Uterus (tissue), 4 donors: ENCODE measurements around the gene GPR151. TPM values are rescaled to one million over a fixed set of nuclear protein-coding genes. Genes with fewer than 3 reads are reported as not detected.
"Not testable (repeated sequence)": the region's sequence is repeated elsewhere in the genome, so short reads cannot be mapped to it uniquely, and the experiment has no call there.

Experiments used
- DNase-seq, 2 donors: peaks; one replicate each; pipeline ENCODE4 v3.0.0-alpha.2; 2019 to 2020
- H3K27ac ChIP-seq, 2 donors: fragments of 200-600 bp; sonication (generic); 1 replicate in 1 of 2; 2 replicates in 1 of 2; pipeline ENCODE4 v1.5.1; 2016 to 2018
- H3K27me3 ChIP-seq, 2 donors: fragments of 200-600 bp; sonication (generic); one replicate each; pipeline ENCODE4 v1.5.1; 2018 to 2019; ENCODE audit warnings: control low read depth in 1 of 2
- H3K36me3 ChIP-seq, 2 donors: fragments of 200-600 bp; sonication (generic); one replicate each; pipeline ENCODE4 v1.5.1; 2019; ENCODE audit warnings: control low read depth in 1 of 2
- H3K4me1 ChIP-seq, 2 donors: fragments of 200-600 bp; sonication (generic); one replicate each; pipeline ENCODE4 v1.5.1; 2018 to 2019; ENCODE audit warnings: control low read depth in 1 of 2
- H3K4me3 ChIP-seq, 2 donors: fragments of 200-600 bp; sonication (generic); 1 replicate in 1 of 2; 2 replicates in 1 of 2; pipeline ENCODE4 v1.5.1; 2018 to 2019; ENCODE audit warnings: mild to moderate bottlenecking in 1 of 2
- H3K9me3 ChIP-seq, 2 donors: fragments of 200-600 bp; sonication (generic); one replicate each; pipeline ENCODE4 v1.5.1; 2019; ENCODE audit warnings: control low read depth in 1 of 2
- CTCF ChIP-seq, 4 experiments: fragments of 200-600 bp in 2 of 4; fragments of 450-650 bp in 2 of 4; sonication (generic) in 2 of 4; IDR thresholded peaks; one replicate each; pipeline ENCODE4 v1.5.1; 2016 to 2019; ENCODE audit warnings: antibody characterized with exemption in 4 of 4, mild to moderate bottlenecking in 2 of 4, moderate library complexity in 1 of 4
- POLR2A ChIP-seq, 2 donors: fragments of 450-650 bp; IDR thresholded peaks; one replicate each; pipeline ENCODE4 v1.6.1; 2016; ENCODE audit warnings: antibody characterized with exemption in 2 of 2, mild to moderate bottlenecking in 1 of 2, moderate library complexity in 1 of 2
- intact Hi-C: fragments of 100-400 bp; cut with DNase I; formaldehyde crosslinking; loops from one replicate; pipeline ENCODE4 v1.15.1; 2023; ENCODE audit warnings: low total_unique reads
- total RNA-seq, 4 donors: library from RNA; depleted of rRNA in 3 of 4; stranded (reverse); fragments of >200 nt in 3 of 4; gene quantifications; one replicate each; pipeline versions ENCODE4 v1.1.0 to v1.2.4, GENCODE V29; 2014 to 2023
- donor health status: DM: yes; HTN: yes; CAD: no.

Gene GPR151
- total RNA-seq: not detected

GRCh38 chr5:146516151-146516475, at the start of gene GPR151:
Gene GPR151, minus strand, starts transcription at chr5:146516190. Its CDS starts 77 bp downstream, at chr5:146516113.
- intact Hi-C loops: no loop called here
- H3K9me3 ChIP-seq: no peaks in the 10 kb centered on the region
- no peaks in the 10 kb centered on the region for H3K27me3 ChIP-seq
- TF ChIP-seq CTCF (IDR thresholded peaks at IDR 0.05) (no peak), POLR2A (IDR thresholded peaks at IDR 0.05) (no peak)
- H3K4me3 ChIP-seq: no peak within 1 kb of the TSS
- no peak within 1 kb of the TSS for H3K27ac ChIP-seq
- H3K4me1 ChIP-seq: no peaks in the 10 kb centered on the region
- DNase-seq: no peak
- H3K36me3 ChIP-seq: no peaks in the 10 kb centered on the region

- no peak for DNase-seq
- H3K27ac ChIP-seq: no peak overlapping the region
- TF ChIP-seq CTCF (IDR thresholded peaks at IDR 0.05): no peak
- no peak for TF ChIP-seq POLR2A (IDR thresholded peaks at IDR 0.05)
- H3K9me3 ChIP-seq: no peaks in the 10 kb centered on the region
- no peaks in the 10 kb centered on the region for H3K36me3 ChIP-seq
- no peaks in the 10 kb centered on the region for H3K4me1 ChIP-seq
- no peak overlapping the region for H3K4me3 ChIP-seq
- H3K27me3 ChIP-seq: no peaks in the 10 kb centered on the region
- intact Hi-C loops: no loop called here
Measured at GRCh38 chr5:146564007-146564762, 48.2 kb upstream of the GPR151 start.

GRCh38 chr5:146562461-146562860, 46.5 kb upstream of the GPR151 start:
- TF ChIP-seq POLR2A (IDR thresholded peaks at IDR 0.05) (no peak), CTCF (IDR thresholded peaks at IDR 0.05) (no peak)
- Histone ChIP-seq H3K4me1 (no peaks in the 10 kb centered on the region), H3K36me3 (no peaks in the 10 kb centered on the region), H3K27ac (no peak overlapping the region), H3K27me3 (no peaks in the 10 kb centered on the region), H3K9me3 (no peaks in the 10 kb centered on the region), H3K4me3 (no peak overlapping the region)
- DNase-seq: no peak
- intact Hi-C loops: no loop called here

- Histone ChIP-seq H3K9me3 (no peaks in the 10 kb centered on the region), H3K36me3 (no peaks in the 10 kb centered on the region), H3K27ac (no peak overlapping the region), H3K27me3 (no peaks in the 10 kb centered on the region), H3K4me1 (no peaks in the 10 kb centered on the region), H3K4me3 (no peak overlapping the region)
- intact Hi-C loops: no loop called here
- TF ChIP-seq POLR2A (IDR thresholded peaks at IDR 0.05) (no peak), CTCF (IDR thresholded peaks at IDR 0.05) (no peak)
- DNase-seq: no peak
Measured at GRCh38 chr5:146561711-146562110, 45.7 kb upstream of the GPR151 start.

- H3K27ac ChIP-seq: no peak overlapping the region
- intact Hi-C loops: no loop called here
Measured at GRCh38 chr5:146560205-146560812, 44.3 kb upstream of the GPR151 start.

GRCh38 chr5:146556884-146557283, 40.9 kb upstream of the GPR151 start:
- DNase-seq, H3K4me3 ChIP-seq, H3K36me3 ChIP-seq, H3K4me1 ChIP-seq, intact Hi-C loops, H3K27ac ChIP-seq, H3K9me3 ChIP-seq, H3K27me3 ChIP-seq: not testable (repeated sequence)

More at GRCh38 chr5:146560205-146560812, 44.3 kb upstream of the GPR151 start:
- Histone ChIP-seq H3K9me3 (no peaks in the 10 kb centered on the region), H3K27me3 (no peaks in the 10 kb centered on the region), H3K4me1 (no peaks in the 10 kb centered on the region), H3K36me3 (no peaks in the 10 kb centered on the region), H3K4me3 (no peak overlapping the region)
- TF ChIP-seq CTCF (IDR thresholded peaks at IDR 0.05) (no peak), POLR2A (IDR thresholded peaks at IDR 0.05) (no peak)
- DNase-seq: no peak
